ENCODE results near the gene HNRNPCL1. TPM values are rescaled to one million over a fixed set of nuclear protein-coding genes. Genes with fewer than 3 reads are reported as not detected.

The HNRNPCL1 gene
- total RNA-seq, 1 donor from 2014 or later = not detected

DNA sequence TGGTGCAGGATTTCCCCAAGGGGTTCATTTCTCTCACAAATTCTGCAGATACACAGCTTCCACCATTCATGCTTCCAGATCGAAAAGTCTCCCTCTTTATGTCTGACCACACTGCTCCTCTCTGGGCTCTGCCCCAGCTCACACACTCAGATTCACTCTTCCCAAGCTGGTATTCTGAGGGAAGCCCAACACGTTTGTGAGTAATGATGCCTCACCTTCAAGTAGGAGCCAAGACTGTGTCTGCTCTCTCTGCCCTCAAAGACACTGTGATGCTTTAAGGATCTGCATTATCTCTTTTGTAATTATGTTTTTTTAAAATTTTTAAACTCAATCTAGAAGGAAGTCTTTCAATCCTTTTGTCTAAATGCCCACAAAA is 37.1 kb downstream of the HNRNPCL1 start:
- H3K27me3 Mint-ChIP-seq (ENCODE audit: unreplicated experiment) = peaks cover 6% of the 10 kb centered on the region
- no peak overlapping the region for H3K4me3 Mint-ChIP-seq (ENCODE audit: unreplicated experiment)
- TF ChIP-seq, protein P1, sequence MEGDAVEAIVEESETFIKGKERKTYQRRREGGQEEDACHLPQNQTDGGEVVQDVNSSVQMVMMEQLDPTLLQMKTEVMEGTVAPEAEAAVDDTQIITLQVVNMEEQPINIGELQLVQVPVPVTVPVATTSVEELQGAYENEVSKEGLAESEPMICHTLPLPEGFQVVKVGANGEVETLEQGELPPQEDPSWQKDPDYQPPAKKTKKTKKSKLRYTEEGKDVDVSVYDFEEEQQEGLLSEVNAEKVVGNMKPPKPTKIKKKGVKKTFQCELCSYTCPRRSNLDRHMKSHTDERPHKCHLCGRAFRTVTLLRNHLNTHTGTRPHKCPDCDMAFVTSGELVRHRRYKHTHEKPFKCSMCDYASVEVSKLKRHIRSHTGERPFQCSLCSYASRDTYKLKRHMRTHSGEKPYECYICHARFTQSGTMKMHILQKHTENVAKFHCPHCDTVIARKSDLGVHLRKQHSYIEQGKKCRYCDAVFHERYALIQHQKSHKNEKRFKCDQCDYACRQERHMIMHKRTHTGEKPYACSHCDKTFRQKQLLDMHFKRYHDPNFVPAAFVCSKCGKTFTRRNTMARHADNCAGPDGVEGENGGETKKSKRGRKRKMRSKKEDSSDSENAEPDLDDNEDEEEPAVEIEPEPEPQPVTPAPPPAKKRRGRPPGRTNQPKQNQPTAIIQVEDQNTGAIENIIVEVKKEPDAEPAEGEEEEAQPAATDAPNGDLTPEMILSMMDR (IDR thresholded peaks at IDR 0.05; ENCODE audit: unreplicated experiment) = no peak
- peaks cover 6% of the 10 kb centered on the region for H3K36me3 Mint-ChIP-seq (ENCODE audit: low read depth, unreplicated experiment)
- no peak for DNase-seq (ENCODE audit: low spot score)
- no peaks in the 10 kb centered on the region for H3K4me1 Mint-ChIP-seq (ENCODE audit: unreplicated experiment)
- no peak overlapping the region for H3K27ac Mint-ChIP-seq (ENCODE audit: unreplicated experiment)
- H3K9me3 Mint-ChIP-seq (ENCODE audit: unreplicated experiment) = peaks cover 16% of the 10 kb centered on the region

DNA sequence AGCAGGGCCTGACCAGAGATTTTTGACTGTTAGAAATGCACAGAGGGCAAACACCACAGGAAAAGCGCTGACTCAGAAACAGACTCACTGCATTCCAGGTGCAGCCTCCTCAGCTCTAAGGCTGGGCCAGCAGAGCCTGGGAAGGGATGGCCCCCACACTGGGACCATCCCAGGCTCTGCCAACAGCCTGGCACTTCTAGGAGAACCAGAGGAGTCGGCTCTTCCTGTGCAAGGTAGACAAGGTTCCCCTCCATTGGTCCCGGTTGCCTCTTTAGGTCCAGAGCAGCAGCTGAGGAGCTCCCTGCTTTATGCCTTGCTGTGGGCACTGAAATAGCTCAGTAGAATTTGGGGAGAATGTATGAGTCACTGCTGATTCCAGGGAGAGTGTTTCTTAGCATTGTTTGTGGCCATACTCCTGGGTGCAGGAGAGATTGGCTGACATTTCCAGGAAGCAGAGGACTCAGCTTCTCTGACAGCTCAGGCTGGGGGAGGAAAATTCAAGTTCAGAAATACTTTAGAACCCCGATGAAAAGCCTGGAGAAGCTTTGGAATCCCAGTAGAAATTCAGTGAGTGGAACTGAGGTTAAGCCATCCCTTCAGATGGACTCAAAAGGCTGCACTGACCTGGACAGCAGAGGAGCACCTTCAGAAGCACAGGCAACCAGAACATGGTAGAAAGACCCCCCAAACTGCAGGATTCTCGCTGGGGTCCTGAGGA is 37.7 kb downstream of the HNRNPCL1 start:
- TF ChIP-seq, protein P1 (IDR thresholded peaks at IDR 0.05; ENCODE audit: unreplicated experiment) = no peak
- Mint-ChIP-seq H3K27ac (ENCODE audit: unreplicated experiment) (no peak overlapping the region), H3K36me3 (ENCODE audit: low read depth, unreplicated experiment) (peaks cover 6% of the 10 kb centered on the region), H3K4me3 (ENCODE audit: unreplicated experiment) (no peak overlapping the region), H3K9me3 (ENCODE audit: unreplicated experiment) (peaks cover 22% of the 10 kb centered on the region), H3K27me3 (ENCODE audit: unreplicated experiment) (peaks cover 6% of the 10 kb centered on the region), H3K4me1 (ENCODE audit: unreplicated experiment) (no peaks in the 10 kb centered on the region)
- DNase-seq (ENCODE audit: low spot score) = no peak

DNA sequence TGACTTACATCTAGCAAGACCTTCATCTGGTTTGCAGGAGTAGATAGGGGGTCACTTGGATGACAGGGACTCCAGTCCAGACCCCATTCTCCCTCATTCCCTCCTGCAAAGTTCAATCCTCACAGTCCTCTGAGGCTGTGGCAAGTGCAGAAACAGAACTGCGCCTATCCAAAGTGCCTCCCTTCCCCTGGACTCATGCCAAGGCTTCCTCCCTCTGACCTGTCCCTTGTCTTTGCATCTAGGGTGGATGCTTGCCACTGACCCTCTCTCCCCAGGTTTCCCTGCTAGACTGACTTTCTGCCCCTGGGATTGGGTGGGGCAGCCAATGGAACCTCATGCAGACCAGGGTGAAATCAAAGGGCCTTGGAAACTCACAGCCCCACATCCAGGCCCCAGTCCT is 38.6 kb downstream of the HNRNPCL1 start:
- Mint-ChIP-seq H3K4me3 (ENCODE audit: unreplicated experiment) (no peak overlapping the region), H3K27me3 (ENCODE audit: unreplicated experiment) (peaks cover 6% of the 10 kb centered on the region), H3K36me3 (ENCODE audit: low read depth, unreplicated experiment) (peaks cover 6% of the 10 kb centered on the region), H3K4me1 (ENCODE audit: unreplicated experiment) (no peaks in the 10 kb centered on the region), H3K27ac (ENCODE audit: unreplicated experiment) (no peak overlapping the region), H3K9me3 (ENCODE audit: unreplicated experiment) (peaks cover 22% of the 10 kb centered on the region)
- TF ChIP-seq, protein P1 (IDR thresholded peaks at IDR 0.05; ENCODE audit: unreplicated experiment) = no peak
- no peak for DNase-seq (ENCODE audit: low spot score)

DNA sequence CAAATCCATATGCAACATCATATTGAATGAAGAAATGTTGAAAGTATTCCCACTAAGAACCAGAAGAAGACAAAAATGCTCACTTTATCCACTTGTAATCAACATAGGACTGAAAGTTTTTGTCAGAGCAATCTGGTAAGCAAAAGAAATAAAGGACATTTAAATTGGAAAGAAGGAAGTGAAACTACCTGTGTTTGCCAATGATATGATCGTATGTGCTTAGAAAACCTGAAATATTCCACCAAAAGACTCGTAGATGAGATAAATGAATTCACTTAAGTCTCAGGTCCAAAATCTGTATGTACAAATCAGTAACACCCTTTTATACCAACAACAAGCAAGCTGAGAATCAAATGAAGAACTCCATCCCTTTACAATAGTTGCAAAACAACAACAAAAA is 48.8 kb downstream of the HNRNPCL1 start:
- TF ChIP-seq, protein P1 (IDR thresholded peaks at IDR 0.05; ENCODE audit: unreplicated experiment) = no peak
- no peaks in the 10 kb centered on the region for H3K4me1 Mint-ChIP-seq (ENCODE audit: unreplicated experiment)
- H3K36me3 Mint-ChIP-seq (ENCODE audit: low read depth, unreplicated experiment) = no peaks in the 10 kb centered on the region
- H3K27ac Mint-ChIP-seq (ENCODE audit: unreplicated experiment) = no peak overlapping the region
- no peak overlapping the region for H3K4me3 Mint-ChIP-seq (ENCODE audit: unreplicated experiment)
- no peak for DNase-seq (ENCODE audit: low spot score)
- peaks cover 15% of the 10 kb centered on the region for H3K9me3 Mint-ChIP-seq (ENCODE audit: unreplicated experiment)
- peaks cover 2% of the 10 kb centered on the region for H3K27me3 Mint-ChIP-seq (ENCODE audit: unreplicated experiment)

DNA sequence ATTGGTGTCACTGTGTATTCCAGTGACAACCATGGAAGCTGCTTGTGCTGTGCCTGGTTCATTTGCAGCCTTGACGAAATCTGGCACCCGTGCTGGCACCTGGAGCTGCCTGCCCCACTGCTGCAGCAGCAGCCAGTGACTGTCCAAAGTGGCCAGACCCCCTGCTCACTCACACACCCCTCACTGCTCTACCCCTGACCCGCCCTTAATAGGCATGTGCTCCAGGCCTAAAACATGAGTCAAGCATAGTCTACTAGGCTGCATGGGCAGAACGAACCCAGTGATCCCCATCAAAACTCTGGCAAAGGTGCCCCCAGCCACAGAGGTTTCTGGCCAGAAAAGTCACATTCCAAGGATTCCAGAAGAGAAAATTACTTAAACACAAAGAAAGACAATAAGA is 49.6 kb downstream of the HNRNPCL1 start:
- Mint-ChIP-seq H3K36me3 (ENCODE audit: low read depth, unreplicated experiment) (no peaks in the 10 kb centered on the region), H3K27me3 (ENCODE audit: unreplicated experiment) (peaks cover 2% of the 10 kb centered on the region), H3K4me1 (ENCODE audit: unreplicated experiment) (no peaks in the 10 kb centered on the region), H3K27ac (ENCODE audit: unreplicated experiment) (no peak overlapping the region), H3K4me3 (ENCODE audit: unreplicated experiment) (no peak overlapping the region), H3K9me3 (ENCODE audit: unreplicated experiment) (peaks cover 15% of the 10 kb centered on the region)
- DNase-seq (ENCODE audit: low spot score) = no peak
- TF ChIP-seq, protein P1 (IDR thresholded peaks at IDR 0.05; ENCODE audit: unreplicated experiment) = no peak
